Measurements from ENCODE around the gene SIPA1L2. TPM values are rescaled to one million over a fixed set of nuclear protein-coding genes. Genes with fewer than 3 reads are reported as not detected.

Gene SIPA1L2
- total RNA-seq, 2 experiments from 2014 or later: 6.2 to 13.5 TPM

- Histone ChIP-seq H4K20me1 (ENCODE audit: insufficient read depth, low read length) (no peaks in the 10 kb centered on the region), H3K9me3 (ENCODE audit: low read length) (no peaks in the 10 kb centered on the region), H3K36me3 (ENCODE audit: insufficient read depth, low read length) (peaks cover 3% of the 10 kb centered on the region; the same call in 1 of the 2 replicates), H2AFZ (ENCODE audit: low read length) (no peak overlapping the region; the same call in 1 of the 2 replicates), H3K4me1 (ENCODE audit: insufficient read depth, low read length, poor library complexity, severe bottlenecking) (peaks cover 73% of the 10 kb centered on the region), H3K4me3 (ENCODE audit: low read depth, low read length, poor library complexity, severe bottlenecking) (peak overlapping the region; percentile 39), H3K4me2 (ENCODE audit: low read length) (peak overlapping the region; percentile 57), H3K9me2 (ENCODE audit: insufficient read depth, low read length) (no peaks in the 10 kb centered on the region), H3K79me2 (ENCODE audit: insufficient read depth, low read depth, low read length) (peaks cover 50% of the 10 kb centered on the region; the same call in 1 of the 2 replicates), H3K27ac (ENCODE audit: low read depth, low read length, poor library complexity, severe bottlenecking) (peak overlapping the region; percentile 54)
- POLR2A ChIA-PET: interaction anchor here (0.8 to 2.5 kb wide), 3 partner anchors 21 to 70 kb away, joined by 4 to 12 read pairs (median 5); no protein-coding TSS in a partner anchor
- TF ChIP-seq EZH2phosphoT487 (IDR thresholded peaks at IDR 0.05; ENCODE audit: borderline replicate concordance, low read depth, low read length) (no peak), CTCF (conservative IDR thresholded peaks at IDR 0.05; ENCODE audit: low read length) (no peak)
- BruUV-seq (replicated peaks): no TSS peak
- CTCF ChIA-PET (ENCODE audit: unreplicated experiment): no interaction called here
- DNase-seq (ENCODE audit: low spot score): no peak
- intact Hi-C loops (cut with micrococcal nuclease; ENCODE audit: unreplicated experiment): no loop called here
Observed at GRCh38 chr1:232621050-232621449, 8.9 kb downstream of the SIPA1L2 start.

- H3K36me3 ChIP-seq (ENCODE audit: insufficient read depth, low read length): peaks cover 3% of the 10 kb centered on the region; the same call in 1 of the 2 replicates
- peak overlapping the region; percentile 54; the same call in 1 of the 2 replicates for H2AFZ ChIP-seq (ENCODE audit: low read length)
- no peaks in the 10 kb centered on the region for H3K9me2 ChIP-seq (ENCODE audit: insufficient read depth, low read length)
- H3K27ac ChIP-seq (ENCODE audit: low read depth, low read length, poor library complexity, severe bottlenecking): peak overlapping the region; percentile 54
- intact Hi-C loops (cut with micrococcal nuclease; ENCODE audit: unreplicated experiment): no loop called here
- H3K9me3 ChIP-seq (ENCODE audit: low read length): no peaks in the 10 kb centered on the region
- POLR2A ChIA-PET: interaction anchor here (0.8 to 2.5 kb wide), 3 partner anchors 20 to 70 kb away, joined by 4 to 12 read pairs (median 5); no protein-coding TSS in a partner anchor
- no peaks in the 10 kb centered on the region for H4K20me1 ChIP-seq (ENCODE audit: insufficient read depth, low read length)
- CTCF ChIA-PET (ENCODE audit: unreplicated experiment): no interaction called here
- BruUV-seq (replicated peaks): no TSS peak
- peak overlapping the region; percentile 57 for H3K4me2 ChIP-seq (ENCODE audit: low read length)
- peaks cover 67% of the 10 kb centered on the region for H3K4me1 ChIP-seq (ENCODE audit: insufficient read depth, low read length, poor library complexity, severe bottlenecking)
- TF ChIP-seq CTCF (conservative IDR thresholded peaks at IDR 0.05; ENCODE audit: low read length) (no peak), EZH2phosphoT487 (IDR thresholded peaks at IDR 0.05; ENCODE audit: borderline replicate concordance, low read depth, low read length) (no peak)
- H3K4me3 ChIP-seq (ENCODE audit: low read depth, low read length, poor library complexity, severe bottlenecking): peak overlapping the region; percentile 39
- H3K79me2 ChIP-seq (ENCODE audit: insufficient read depth, low read depth, low read length): peaks cover 44% of the 10 kb centered on the region; the same call in 1 of the 2 replicates
- peak; percentile 69 for DNase-seq (ENCODE audit: low spot score)
Observed at GRCh38 chr1:232620356-232620969, 9.5 kb downstream of the SIPA1L2 start.

- peak overlapping the region; percentile 4; the same call in 1 of the 2 replicates for H3K4me2 ChIP-seq (ENCODE audit: low read length)
- H3K9me3 ChIP-seq (ENCODE audit: low read length): no peaks in the 10 kb centered on the region
- intact Hi-C loops (cut with micrococcal nuclease; ENCODE audit: unreplicated experiment): no loop called here
- CTCF ChIA-PET (ENCODE audit: unreplicated experiment): no interaction called here
- peaks cover 51% of the 10 kb centered on the region for H3K4me1 ChIP-seq (ENCODE audit: insufficient read depth, low read length, poor library complexity, severe bottlenecking)
- no peak overlapping the region for H2AFZ ChIP-seq (ENCODE audit: low read length)
- no peak for DNase-seq (ENCODE audit: low spot score)
- POLR2A ChIA-PET: interaction anchor here (0.7 kb wide), 1 partner anchor 14 kb away, joined by 3 read pairs; no protein-coding TSS in a partner anchor
- H3K27ac ChIP-seq (ENCODE audit: low read depth, low read length, poor library complexity, severe bottlenecking): no peak overlapping the region
- peaks cover 23% of the 10 kb centered on the region; the same call in 1 of the 2 replicates for H3K79me2 ChIP-seq (ENCODE audit: insufficient read depth, low read depth, low read length)
- H3K9me2 ChIP-seq (ENCODE audit: insufficient read depth, low read length): no peaks in the 10 kb centered on the region
- no peak overlapping the region for H3K4me3 ChIP-seq (ENCODE audit: low read depth, low read length, poor library complexity, severe bottlenecking)
- no peaks in the 10 kb centered on the region; the same call in 1 of the 2 replicates for H3K36me3 ChIP-seq (ENCODE audit: insufficient read depth, low read length)
- H4K20me1 ChIP-seq (ENCODE audit: insufficient read depth, low read length): no peaks in the 10 kb centered on the region
- TF ChIP-seq CTCF (conservative IDR thresholded peaks at IDR 0.05; ENCODE audit: low read length): no peak
- TF ChIP-seq EZH2phosphoT487 (IDR thresholded peaks at IDR 0.05; ENCODE audit: borderline replicate concordance, low read depth, low read length): no peak
- BruUV-seq (replicated peaks): no TSS peak
Observed at GRCh38 chr1:232617237-232617636, 12.7 kb downstream of the SIPA1L2 start.

Data from OCI-LY7 (cell line).